ENCODE results near the gene CAMKK2. TPM values are rescaled to one million over a fixed set of nuclear protein-coding genes. Genes with fewer than 3 reads are reported as not detected.
"Not testable (repeated sequence)": the region's sequence is repeated elsewhere in the genome, so short reads cannot be mapped to it uniquely, and the experiment has no call there.

Gene CAMKK2
- total RNA-seq, 1 donor, result 22.8 TPM

- H3K9me3 ChIP-seq (ENCODE audit: low read depth, low read length), result no peaks in the 10 kb centered on the region
- no peaks in the 10 kb centered on the region for H4K20me1 ChIP-seq (ENCODE audit: insufficient read depth, low read length)
- no peak overlapping the region for H3K4me2 ChIP-seq (ENCODE audit: insufficient read depth, low read length)
Observed at GRCh38 chr12:121261398-121261797, 35.1 kb downstream of the CAMKK2 start.

GRCh38 chr12:121260091-121260490, 36.4 kb downstream of the CAMKK2 start:
- no peaks in the 10 kb centered on the region for H4K20me1 ChIP-seq (ENCODE audit: insufficient read depth, low read length)
- H3K79me2 ChIP-seq (ENCODE audit: insufficient read depth, low read length), result no peaks in the 10 kb centered on the region
- no peaks in the 10 kb centered on the region for H3K27me3 ChIP-seq (ENCODE audit: insufficient read depth, low read length)
- no peak overlapping the region for H3K4me3 ChIP-seq (ENCODE audit: insufficient read depth, low read length)
- DNase-seq (ENCODE audit: insufficient read length, low spot score, missing footprints), result no peak
- no peak overlapping the region for H3K27ac ChIP-seq (ENCODE audit: low read depth, low read length)
- no peak overlapping the region for H2AFZ ChIP-seq (ENCODE audit: low read length)
- H3K4me1 ChIP-seq (ENCODE audit: insufficient read depth, low read length), result no peaks in the 10 kb centered on the region
- H3K9me3 ChIP-seq (ENCODE audit: low read depth, low read length), result no peaks in the 10 kb centered on the region
- peaks cover 40% of the 10 kb centered on the region for H3K36me3 ChIP-seq (ENCODE audit: insufficient read depth, low read length)
- no peak overlapping the region for H3K4me2 ChIP-seq (ENCODE audit: insufficient read depth, low read length)
- TF ChIP-seq CTCF (IDR thresholded peaks at IDR 0.05; ENCODE audit: extremely low read depth, low read depth, low read length), result no peak

More at GRCh38 chr12:121261398-121261797, 35.1 kb downstream of the CAMKK2 start:
- H3K4me3 ChIP-seq (ENCODE audit: insufficient read depth, low read length), result no peak overlapping the region
- H2AFZ ChIP-seq (ENCODE audit: low read length), result no peak overlapping the region
- H3K27me3 ChIP-seq (ENCODE audit: insufficient read depth, low read length), result no peaks in the 10 kb centered on the region
- TF ChIP-seq CTCF (IDR thresholded peaks at IDR 0.05; ENCODE audit: extremely low read depth, low read depth, low read length), result no peak
- H3K4me1 ChIP-seq (ENCODE audit: insufficient read depth, low read length), result no peaks in the 10 kb centered on the region
- no peak for DNase-seq (ENCODE audit: insufficient read length, low spot score, missing footprints)
- no peak overlapping the region for H3K27ac ChIP-seq (ENCODE audit: low read depth, low read length)
- H3K79me2 ChIP-seq (ENCODE audit: insufficient read depth, low read length), result no peaks in the 10 kb centered on the region
- peaks cover 42% of the 10 kb centered on the region for H3K36me3 ChIP-seq (ENCODE audit: insufficient read depth, low read length)

- Histone ChIP-seq H3K9me3 (ENCODE audit: low read depth, low read length) (no peaks in the 10 kb centered on the region), H3K36me3 (ENCODE audit: insufficient read depth, low read length) (peaks cover 46% of the 10 kb centered on the region), H4K20me1 (ENCODE audit: insufficient read depth, low read length) (no peaks in the 10 kb centered on the region), H3K27me3 (ENCODE audit: insufficient read depth, low read length) (no peaks in the 10 kb centered on the region), H3K4me2 (ENCODE audit: insufficient read depth, low read length) (no peak overlapping the region), H3K4me3 (ENCODE audit: insufficient read depth, low read length) (no peak overlapping the region), H3K79me2 (ENCODE audit: insufficient read depth, low read length) (no peaks in the 10 kb centered on the region), H3K27ac (ENCODE audit: low read depth, low read length) (no peak overlapping the region), H2AFZ (ENCODE audit: low read length) (no peak overlapping the region), H3K4me1 (ENCODE audit: insufficient read depth, low read length) (no peaks in the 10 kb centered on the region)
- DNase-seq (ENCODE audit: insufficient read length, low spot score, missing footprints), result no peak
- TF ChIP-seq CTCF (IDR thresholded peaks at IDR 0.05; ENCODE audit: extremely low read depth, low read depth, low read length), result no peak
Observed at GRCh38 chr12:121259074-121259473, 37.4 kb downstream of the CAMKK2 start.

- H2AFZ ChIP-seq (ENCODE audit: low read length); H3K79me2 ChIP-seq (ENCODE audit: insufficient read depth, low read length); H4K20me1 ChIP-seq (ENCODE audit: insufficient read depth, low read length); H3K27ac ChIP-seq (ENCODE audit: low read depth, low read length); H3K4me2 ChIP-seq (ENCODE audit: insufficient read depth, low read length); H3K9me3 ChIP-seq (ENCODE audit: low read depth, low read length); H3K27me3 ChIP-seq (ENCODE audit: insufficient read depth, low read length); H3K4me3 ChIP-seq (ENCODE audit: insufficient read depth, low read length); DNase-seq (ENCODE audit: insufficient read length, low spot score, missing footprints); H3K4me1 ChIP-seq (ENCODE audit: insufficient read depth, low read length): not testable (repeated sequence)
- H3K36me3 ChIP-seq (ENCODE audit: insufficient read depth, low read length), result peaks cover 46% of the 10 kb centered on the region
Observed at GRCh38 chr12:121257704-121258449, 38.6 kb downstream of the CAMKK2 start.
